GM19025 (cell line): ENCODE measurements around the gene ZACN.

Experiments
- ATAC-seq: cut with Tn5 transposase; IDR thresholded peaks from one replicate; pipeline ENCODE4 v1.9.1; 2021; ENCODE audit warnings: mild to moderate bottlenecking, low read depth, moderate library complexity; ENCODE audit not compliant: unreplicated experiment

ZACN gene

GRCh38 chr17:76125922-76126321, 46.9 kb downstream of the ZACN start:
- ATAC-seq = no peak

- ATAC-seq = no peak
These were observed 51.5 kb downstream of the ZACN start for GRCh38 chr17:76130473-76130872.

- no peak for ATAC-seq
These were observed 52.2 kb downstream of the ZACN start for GRCh38 chr17:76131051-76131691.

- no peak for ATAC-seq
These were observed 53.0 kb downstream of the ZACN start for GRCh38 chr17:76131692-76132573.
